ENCODE results near the gene PPP1R15A.
"Not testable (repeated sequence)": the region's sequence is repeated elsewhere in the genome, so short reads cannot be mapped to it uniquely, and the experiment has no call there.

The PPP1R15A gene

DNA sequence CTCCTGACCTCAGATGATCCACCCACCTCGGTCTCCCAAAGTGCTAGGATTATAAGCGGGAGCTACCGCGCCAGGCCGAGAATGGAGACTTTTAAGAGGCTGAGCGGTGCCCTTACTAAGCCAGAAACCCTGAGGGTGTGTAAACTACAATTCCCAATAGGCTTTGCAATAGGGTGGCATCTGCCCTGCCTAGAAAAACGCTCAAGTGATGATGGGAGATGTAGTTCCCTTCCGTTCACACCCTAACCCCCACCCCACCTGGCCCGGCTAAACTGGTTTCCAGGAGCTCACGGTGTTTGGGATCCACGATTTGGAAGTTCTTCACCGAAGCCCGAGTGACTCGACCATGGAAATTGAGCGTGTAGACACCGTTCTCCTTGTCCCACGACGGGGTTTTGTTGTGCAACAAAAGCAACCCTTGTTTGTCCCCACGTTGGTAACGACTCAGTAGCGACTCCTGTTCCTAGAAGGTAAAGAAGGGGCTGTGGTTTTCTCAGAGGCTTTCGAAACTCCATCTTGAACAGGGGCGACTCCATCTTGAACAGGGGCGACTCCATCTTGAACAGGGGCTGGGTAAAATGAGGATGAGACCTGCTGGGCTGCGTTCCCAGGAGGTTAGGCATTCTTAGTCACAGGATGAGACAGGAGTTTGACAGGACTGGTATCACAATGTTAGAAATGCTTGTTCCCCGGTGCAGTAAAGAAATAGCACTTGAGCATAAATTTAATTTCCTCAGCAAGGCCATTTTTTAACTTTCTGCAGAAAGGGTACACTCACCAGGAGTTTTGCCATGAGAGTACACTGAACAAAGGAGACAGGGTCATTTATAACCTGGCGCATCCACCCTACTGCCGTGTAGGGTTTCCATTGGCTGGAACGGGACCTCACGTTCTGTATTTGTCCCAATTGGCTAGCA lies 9.8 kb downstream of the PPP1R15A start:
- no peak for DNase-seq (ENCODE audit: low spot score)

- DNase-seq (ENCODE audit: low spot score) = no peak
These were observed 11.5 kb downstream of the PPP1R15A start for GRCh38 chr19:48883726-48884125.

- no peak for DNase-seq (ENCODE audit: low spot score)
These were observed 15.8 kb downstream of the PPP1R15A start for GRCh38 chr19:48887861-48888612.

GRCh38 chr19:48889496-48889895 lies 17.3 kb downstream of the PPP1R15A start:
- not testable (repeated sequence) for DNase-seq (ENCODE audit: low spot score)

DNA sequence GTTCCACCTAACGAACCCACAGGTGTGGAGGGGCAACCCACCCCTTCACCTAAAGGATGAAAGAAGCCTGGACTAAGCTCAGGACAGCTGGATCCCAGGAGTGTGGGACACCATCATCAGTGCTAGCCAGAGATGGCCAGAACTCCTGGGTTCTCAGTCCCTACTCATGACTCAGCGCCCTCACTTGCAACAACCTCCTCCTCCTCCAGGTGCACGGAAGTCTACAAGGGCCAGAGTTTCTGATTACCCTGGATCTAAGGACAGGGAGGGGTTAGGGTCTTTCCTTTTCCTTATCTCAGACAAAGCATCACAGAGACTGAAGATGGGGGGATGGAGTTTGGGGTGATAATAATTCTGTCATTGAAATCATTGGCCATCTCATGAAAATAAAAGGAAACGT lies 18.3 kb downstream of the PPP1R15A start:
- no peak for DNase-seq (ENCODE audit: low spot score)

DNA sequence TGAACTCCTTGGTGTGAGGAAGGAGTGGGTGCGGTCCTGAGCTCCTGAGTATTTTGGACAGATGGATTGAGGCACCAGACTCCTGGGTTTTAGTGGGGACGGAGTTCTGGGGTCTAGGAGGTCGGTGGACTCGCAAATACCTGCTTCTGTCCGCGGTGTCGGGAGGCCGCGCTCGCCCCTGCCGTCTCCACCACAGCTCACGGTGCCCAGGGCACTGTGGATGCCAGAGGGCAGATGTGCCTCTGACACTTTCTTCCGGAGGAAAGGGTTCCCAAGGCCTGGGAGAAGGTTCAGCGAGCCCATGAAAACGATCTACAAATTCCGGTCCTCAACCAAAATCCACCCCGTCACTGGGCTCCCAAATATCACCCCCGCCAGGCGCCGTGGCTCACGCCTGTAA lies 23.0 kb downstream of the PPP1R15A start:
- DNase-seq (ENCODE audit: low spot score) = no peak

DNA sequence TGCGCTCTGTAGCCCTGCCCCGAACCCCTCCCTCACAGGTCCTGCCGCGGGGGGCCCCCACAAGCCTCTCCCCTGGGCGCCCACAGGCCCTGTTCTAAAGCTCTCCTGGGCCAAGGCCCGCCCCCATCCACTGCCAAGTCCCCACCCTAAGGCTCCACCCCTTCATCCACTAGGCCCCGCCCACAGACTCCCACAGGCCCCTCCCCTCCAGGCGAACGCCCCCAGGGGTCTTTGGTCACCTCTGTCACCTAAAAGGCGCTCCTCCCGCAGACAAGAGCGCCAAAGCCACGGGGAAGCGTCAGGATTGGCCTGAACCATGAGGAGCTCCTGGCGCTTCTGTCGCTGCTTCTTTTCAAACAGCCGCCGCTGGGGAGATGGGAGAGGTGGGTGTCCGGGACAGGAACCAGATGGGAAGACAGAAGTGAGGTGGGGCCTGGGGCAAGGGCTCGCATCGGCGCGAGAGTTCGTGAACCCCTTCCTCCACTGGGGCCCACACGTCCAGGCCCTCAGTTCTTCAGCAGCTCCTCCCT lies 24.0 kb downstream of the PPP1R15A start:
- peak; percentile 22 for DNase-seq (ENCODE audit: low spot score)

- no peak for DNase-seq (ENCODE audit: low spot score)
These were observed 25.0 kb downstream of the PPP1R15A start for GRCh38 chr19:48897181-48897580.

DNA sequence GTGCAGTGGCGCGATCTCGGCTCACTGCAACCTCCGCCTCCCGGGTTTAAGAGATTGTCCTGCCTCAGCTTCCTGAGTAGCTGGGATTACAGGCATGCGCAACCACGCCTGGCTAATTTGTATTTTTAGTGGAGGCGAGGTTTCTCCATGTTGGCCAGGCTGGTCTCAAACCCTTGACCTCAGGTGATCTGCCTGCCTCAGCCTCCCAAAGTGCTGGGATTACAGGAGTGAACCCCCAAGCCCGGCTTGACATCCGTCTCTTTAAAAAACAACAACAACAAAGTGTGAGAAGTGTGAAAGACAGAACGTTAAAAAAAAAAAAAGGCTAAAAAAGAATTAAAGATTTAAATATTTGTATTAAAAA lies 27.1 kb downstream of the PPP1R15A start:
- not testable (repeated sequence) for DNase-seq (ENCODE audit: low spot score)

GRCh38 chr19:48899781-48900476 lies 27.7 kb downstream of the PPP1R15A start, which contains the start of gene NUCB1:
NUCB1 (plus strand) TSS chr19:48900312; CDS start chr19:48900797, 485 bp downstream.
- peak; percentile 99 for DNase-seq (ENCODE audit: low spot score)

GRCh38 chr19:48900477-48901406 lies 28.5 kb downstream of the PPP1R15A start:
- peak; percentile 18 for DNase-seq (ENCODE audit: low spot score)

- DNase-seq (ENCODE audit: low spot score) = not testable (repeated sequence)
These were observed 30.1 kb downstream of the PPP1R15A start for GRCh38 chr19:48902291-48902690.

GRCh38 chr19:48903788-48904187 lies 31.6 kb downstream of the PPP1R15A start:
- not testable (repeated sequence) for DNase-seq (ENCODE audit: low spot score)

DNA sequence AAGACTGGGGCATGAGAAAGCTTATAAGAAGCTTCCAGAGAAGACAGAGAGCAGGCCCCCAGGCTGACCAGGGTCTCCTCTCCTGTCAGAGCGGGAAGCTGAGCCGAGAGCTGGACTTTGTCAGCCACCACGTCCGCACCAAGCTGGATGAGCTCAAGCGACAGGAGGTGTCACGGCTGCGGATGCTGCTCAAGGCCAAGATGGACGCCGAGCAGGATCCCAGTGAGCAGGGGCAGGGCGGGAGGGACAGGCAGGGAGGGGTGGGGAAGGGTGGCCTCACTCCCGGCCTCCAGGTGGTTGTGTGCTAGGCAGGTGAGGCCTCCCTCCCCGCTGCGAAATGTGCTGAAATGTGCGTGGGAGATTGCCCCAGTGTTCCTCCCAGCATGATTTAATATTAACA lies 33.4 kb downstream of the PPP1R15A start:
- DNase-seq (ENCODE audit: low spot score) = no peak

GRCh38 chr19:48906324-48906723 lies 34.1 kb downstream of the PPP1R15A start:
- no peak for DNase-seq (ENCODE audit: low spot score)

- DNase-seq (ENCODE audit: low spot score) = no peak
These were observed 35.5 kb downstream of the PPP1R15A start for GRCh38 chr19:48907671-48908070.

- not testable (repeated sequence) for DNase-seq (ENCODE audit: low spot score)
These were observed 37.3 kb downstream of the PPP1R15A start for GRCh38 chr19:48909424-48910077.

- no peak for DNase-seq (ENCODE audit: low spot score)
These were observed 38.6 kb downstream of the PPP1R15A start for GRCh38 chr19:48910803-48911202.

DNA sequence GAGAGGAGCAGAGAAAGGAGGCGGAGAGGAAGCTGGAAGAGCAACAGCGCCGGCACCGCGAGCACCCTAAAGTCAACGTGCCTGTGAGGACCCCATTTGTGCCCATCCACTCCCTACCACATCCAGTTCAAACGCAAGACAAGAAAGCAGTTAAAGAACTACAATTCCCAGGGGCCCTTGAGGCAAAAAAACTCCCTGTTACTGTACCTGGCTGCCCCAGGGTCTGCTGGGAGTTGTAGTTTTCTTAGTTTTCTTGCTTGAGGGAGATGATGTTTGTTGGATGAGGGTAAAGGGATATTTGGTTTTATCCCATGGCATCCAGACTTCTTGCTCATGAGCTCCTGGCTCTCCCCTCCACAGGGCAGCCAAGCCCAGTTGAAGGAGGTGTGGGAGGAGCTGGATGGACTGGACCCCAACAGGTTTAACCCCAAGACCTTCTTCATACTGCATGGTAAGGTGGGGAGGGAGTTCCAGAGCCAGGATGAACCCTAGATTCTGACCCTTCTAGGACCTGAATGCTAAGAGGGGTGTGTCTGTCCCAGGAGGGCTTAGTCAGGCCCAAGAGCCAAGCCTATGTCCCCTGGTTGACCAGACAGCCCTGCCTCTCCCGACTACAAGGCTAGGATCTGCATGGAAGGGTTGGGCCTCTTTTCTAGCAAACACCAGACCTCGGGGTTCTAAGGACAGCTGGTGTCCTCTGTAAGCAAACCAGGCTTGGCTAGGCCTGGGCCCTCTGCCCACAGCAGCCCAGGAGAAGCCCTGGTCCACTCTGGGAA lies 41.1 kb downstream of the PPP1R15A start:
- no peak for DNase-seq (ENCODE audit: low spot score)

DNA sequence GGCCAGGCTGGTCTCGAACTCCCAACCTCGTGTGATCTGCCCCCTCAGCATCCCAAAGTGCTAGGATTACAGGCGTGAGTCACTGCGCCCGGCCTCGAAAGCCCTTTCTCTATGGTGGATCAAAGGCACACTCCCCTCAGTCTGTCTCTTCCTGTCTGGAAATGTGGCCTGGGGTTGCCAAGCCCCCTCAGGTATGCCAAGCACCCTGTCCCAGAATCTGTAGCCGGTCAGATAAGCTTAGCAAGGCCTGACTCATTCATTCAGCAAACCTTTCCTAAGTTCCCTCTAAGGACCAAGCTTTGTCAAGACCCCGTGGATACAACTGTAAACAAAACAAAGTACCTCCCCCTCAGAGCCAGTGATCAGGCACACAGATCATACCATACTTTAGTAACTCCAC lies 42.0 kb downstream of the PPP1R15A start:
- DNase-seq (ENCODE audit: low spot score) = no peak

Measured in globus pallidus (tissue), 1 donor.